Stimulated activated naive CD4-positive, alpha-beta T cell treated with Interleukin-2 at 50 U/mL for 16 hours (primary cell): ENCODE data around the gene NHP2.
"Not testable (repeated sequence)": the region's sequence is repeated elsewhere in the genome, so short reads cannot be mapped to it uniquely, and the experiment has no call there.

Experiments used
- DNase-seq: peaks from one replicate; lab custom pipeline; 2025; lab: John Stamatoyannopoulos, UW

Gene NHP2

DNA sequence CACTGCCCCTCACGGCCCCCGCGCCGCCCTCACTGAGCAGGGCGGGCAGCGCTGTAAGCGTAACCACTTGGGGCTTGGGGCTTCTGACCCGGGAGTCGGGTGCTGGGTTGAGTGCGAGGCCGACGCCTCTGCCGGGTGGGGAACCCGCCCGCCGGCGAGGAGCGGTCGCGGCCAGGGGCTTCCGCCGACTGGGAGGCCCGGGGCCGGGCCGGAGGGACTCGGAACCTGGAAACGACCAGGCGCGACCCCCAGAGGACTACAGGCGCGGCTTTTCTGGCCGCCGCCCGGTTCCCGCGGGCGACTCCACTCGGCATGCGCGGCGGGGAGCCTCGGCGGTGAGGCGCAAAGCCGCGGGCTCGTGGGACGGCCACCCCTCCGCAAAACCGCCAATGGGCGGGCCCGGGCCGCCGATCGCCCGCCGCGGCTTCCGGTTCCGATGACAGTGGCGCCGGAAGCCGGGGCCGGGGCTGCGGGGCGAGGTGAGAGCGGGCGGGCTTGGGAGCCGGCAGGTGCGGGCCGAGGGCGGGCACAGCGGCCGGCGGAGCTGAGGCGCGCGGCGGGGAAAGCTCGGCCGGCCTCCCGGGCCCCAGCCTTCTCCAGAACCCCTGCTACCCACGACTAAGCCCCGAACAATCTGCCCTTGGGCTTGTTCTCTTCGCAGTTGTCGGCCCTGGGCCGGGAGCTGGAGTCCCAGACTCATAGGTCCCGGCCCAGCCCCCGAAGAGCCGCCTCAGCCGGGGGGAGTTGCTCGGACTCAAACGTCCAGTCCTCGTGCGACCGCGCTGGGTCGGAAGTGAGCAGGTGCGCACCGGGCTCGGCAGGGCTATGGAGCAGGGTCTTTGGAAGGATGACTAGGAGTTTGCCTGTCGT is 22.9 kb downstream of the NHP2 start, which contains the start of gene RMND5B:
Gene RMND5B, plus strand, starts transcription at position 439 of the 870 bp plus-strand sequence. CDS start 7,106 bp downstream, outside the sequence.
- DNase-seq, result peak; percentile 77

DNA sequence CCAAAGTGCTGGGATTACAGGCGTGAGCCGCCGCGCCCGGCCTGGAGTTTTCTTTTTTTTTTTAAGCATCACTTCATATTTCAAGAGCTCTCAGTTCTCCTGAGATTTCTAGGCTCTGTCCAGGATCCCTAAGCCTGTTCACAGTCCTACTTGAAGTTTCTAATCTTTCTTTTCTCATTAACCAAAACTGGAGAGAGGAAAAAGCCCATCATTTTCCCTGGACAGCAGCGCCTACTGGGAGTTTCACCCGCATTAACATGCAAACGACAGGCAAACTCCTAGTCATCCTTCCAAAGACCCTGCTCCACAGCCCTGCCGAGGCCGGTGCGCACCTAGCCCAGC is 23.5 kb downstream of the NHP2 start:
- DNase-seq, result not testable (repeated sequence)

DNA sequence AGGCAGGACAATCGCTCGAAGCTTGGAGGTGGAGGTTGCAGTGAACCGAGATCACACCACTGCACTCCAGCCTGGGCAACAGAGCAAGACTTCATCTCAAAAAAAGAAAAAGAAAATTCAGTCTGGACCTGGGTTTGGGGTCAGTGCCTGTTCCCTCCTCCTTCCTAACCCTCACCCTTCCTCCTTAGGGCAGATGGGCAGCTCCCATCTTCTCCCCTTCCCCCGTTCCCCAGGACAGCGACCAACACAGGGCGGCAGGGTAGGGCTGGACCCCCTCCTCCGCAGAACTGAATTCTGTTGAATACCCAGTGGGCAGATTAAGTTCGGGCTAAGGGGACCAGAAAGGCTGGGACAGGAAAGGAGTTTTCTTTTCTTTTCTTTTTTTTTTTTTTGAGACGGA is 24.4 kb downstream of the NHP2 start:
- no peak for DNase-seq

DNA sequence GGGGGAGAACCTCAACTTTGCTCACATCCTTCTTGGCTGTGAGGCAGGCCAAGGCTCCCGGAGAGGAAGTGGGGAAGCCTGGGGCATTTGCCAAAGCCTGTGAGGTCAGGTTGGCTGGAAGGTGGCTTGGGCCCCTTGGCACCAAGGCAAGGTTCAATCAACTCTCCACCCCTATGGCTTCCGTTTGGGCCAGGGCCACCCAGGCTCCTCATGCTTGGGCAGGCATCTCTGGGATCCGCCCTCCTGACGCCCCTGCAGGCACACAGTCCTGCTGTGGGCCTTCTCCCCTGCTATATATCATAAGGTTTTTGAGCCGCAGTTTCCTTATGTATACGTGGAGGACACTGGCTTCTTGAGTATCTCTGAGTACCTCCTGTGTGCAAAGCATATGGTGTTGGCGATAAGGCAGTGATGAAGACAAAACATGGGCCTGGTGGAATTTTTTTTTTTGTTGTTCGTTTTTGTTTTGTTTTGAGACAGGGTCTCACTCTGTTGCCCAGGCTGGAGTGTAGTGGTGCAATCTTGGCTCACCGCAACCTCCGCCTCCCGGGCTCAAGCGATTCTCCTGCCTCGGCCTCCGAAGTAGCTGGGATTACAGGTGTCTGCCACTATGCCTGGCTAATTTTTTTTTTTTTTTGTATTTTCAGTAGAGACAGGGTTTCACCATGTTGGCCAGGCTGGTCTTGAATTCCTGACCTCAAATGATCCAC is 26.2 kb downstream of the NHP2 start:
- not testable (repeated sequence) for DNase-seq

DNA sequence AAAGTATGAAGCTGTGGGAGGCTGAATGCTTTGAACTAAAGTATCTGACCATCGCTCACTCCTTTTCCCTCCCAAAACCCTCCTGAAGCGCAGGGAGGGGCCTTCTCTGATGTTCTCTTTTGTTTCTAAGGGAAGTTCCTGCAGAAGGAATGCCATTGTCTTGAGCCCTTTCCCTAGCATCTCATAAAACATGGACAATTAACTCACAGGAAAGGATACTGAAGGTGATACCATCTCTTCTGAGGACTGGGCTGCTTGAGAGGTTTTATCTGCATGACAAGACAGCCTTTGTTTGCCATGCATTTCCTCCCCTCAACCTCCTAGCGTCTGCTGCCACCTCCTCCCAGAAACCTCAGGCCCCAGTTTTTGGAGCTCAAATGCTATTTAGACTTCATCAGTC is 27.1 kb downstream of the NHP2 start:
- no peak for DNase-seq

DNA sequence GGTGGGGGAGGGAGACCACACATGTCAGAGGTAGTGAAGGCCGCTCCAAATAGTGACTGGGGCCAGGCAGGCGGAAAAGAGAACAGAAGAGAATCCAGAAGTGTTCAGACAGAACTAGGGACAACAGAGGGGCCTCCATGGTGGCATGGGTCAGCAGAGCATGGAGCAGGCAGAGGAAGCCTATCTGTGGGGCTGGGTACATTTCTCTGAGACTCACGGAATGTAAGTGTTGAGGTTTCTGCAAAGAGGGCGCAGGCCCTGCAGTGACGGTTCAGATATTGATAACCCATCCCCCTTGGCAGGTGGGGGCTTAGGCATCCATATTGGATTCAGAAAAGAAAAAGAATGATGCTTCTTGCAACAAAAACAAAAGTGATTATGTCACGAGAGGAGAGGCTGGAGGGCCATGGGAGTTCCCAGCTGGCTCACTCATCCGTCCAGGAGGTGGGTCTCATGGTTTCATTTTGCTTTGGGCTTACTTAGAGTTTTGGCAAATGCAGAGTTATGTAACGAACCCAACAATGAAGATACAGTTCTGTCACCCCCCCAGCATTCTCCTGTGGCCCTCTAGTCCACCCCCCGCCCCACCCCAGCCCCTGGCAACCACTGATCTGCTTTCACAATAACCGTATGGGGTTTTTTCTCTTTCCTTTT is 28.3 kb downstream of the NHP2 start:
- DNase-seq, result no peak

DNA sequence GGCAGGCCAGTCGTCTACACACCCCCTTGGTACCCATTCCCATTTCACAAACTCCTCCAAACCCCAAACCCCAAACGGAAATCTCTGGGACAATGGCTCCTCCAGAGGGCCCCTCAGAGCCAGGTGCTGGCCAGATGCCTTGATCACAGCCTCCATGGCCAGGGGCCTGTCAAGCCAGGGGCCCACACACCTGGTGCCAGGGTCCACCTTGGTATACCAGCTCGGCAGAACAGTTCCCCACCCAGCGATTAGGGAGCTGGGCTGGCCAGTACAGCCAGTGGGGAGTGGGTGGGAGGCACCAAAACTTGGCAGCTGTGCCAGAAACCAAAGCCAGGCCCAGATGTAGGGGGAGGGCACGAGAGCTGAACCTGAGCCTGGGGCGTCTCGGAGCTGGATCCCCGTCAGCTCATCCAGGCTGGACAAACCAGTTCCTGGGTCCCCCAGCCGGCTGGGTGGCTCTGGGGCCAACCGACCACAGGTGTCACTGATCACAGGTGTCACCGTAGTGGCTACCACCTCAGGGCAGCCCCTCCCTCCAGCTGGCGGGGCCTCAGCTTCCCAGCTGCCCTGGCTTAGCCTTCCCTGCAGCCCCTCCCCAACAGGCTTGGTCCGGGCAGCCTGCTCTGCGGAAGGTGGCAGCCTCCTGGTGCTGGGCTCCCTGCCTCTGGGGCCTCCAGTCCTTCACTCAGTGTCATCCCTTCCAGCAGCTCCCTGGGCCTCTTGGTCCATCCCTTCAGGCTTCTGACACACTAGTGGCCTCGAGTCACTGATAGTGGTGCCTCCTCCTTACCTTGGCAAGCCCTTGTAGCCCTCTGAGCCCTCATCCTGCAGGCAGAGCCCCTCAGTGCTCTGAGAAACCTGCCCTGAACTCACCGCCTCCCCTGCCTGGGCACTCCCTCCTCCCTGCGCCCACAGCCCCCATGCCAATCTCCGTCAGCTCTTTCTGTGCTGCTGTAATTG is 29.4 kb downstream of the NHP2 start:
- DNase-seq, result no peak

DNA sequence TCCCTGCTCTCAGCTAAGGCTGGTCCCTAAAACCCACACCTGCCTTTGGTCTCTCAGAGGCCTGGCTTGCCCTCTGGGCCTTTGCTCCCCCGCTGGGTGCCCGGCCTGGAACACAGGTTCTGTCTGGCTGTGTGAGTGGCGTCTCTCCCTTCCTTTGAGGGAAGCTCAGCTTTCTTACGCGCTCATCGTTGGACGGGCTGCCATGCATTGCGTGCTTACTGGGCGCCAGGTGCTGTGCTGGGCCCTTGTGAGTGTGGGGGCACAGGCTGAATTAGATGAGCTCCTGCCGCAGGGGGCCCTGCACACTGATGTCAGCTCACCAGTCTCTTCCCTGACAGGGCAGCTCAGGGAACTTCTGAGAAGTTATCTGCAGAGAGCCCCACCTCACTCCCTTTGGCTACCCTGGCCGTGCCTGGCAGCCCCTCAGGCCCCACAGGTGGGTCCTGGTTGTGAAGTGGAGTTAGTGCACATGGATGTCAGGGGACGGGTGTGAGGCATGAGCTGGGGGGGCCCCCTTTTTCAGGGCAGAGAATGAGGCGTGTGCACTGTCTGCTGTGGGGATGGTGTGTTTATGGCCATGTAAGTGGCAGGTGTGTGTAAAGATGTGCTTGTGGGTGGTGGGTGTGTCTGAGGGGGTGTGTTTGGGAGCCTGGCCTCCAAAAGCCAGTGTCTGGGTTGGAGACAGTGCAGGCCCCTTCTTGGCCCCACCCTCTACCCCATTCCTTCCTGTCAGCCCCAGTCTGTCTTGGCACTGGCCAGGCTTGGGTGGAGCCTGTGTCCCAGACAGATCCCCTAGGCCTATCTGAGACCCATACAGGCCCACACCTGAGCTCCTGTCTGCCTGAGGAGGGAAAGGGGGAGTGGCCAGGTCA is 30.4 kb downstream of the NHP2 start:
- DNase-seq, result no peak

DNA sequence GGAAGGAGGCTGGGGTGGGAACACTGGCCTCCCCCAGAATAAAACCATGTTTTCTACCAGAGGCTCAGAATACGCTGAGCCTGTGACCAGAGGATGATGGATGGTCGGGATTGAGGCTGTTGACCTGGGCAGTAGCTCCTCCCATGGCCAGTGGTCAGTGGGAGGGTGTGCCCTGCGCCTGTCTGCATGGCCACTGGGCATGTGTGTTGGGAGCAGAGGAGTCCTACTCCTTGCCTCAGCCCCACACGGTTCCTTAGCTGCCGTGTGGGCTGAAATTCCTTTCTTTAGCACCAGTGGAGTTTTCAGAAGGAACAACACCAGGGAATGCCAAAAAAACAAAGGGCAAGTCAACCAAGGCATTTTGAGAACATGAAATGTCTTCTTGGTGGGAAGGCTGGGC is 31.3 kb downstream of the NHP2 start:
- DNase-seq, result no peak

DNA sequence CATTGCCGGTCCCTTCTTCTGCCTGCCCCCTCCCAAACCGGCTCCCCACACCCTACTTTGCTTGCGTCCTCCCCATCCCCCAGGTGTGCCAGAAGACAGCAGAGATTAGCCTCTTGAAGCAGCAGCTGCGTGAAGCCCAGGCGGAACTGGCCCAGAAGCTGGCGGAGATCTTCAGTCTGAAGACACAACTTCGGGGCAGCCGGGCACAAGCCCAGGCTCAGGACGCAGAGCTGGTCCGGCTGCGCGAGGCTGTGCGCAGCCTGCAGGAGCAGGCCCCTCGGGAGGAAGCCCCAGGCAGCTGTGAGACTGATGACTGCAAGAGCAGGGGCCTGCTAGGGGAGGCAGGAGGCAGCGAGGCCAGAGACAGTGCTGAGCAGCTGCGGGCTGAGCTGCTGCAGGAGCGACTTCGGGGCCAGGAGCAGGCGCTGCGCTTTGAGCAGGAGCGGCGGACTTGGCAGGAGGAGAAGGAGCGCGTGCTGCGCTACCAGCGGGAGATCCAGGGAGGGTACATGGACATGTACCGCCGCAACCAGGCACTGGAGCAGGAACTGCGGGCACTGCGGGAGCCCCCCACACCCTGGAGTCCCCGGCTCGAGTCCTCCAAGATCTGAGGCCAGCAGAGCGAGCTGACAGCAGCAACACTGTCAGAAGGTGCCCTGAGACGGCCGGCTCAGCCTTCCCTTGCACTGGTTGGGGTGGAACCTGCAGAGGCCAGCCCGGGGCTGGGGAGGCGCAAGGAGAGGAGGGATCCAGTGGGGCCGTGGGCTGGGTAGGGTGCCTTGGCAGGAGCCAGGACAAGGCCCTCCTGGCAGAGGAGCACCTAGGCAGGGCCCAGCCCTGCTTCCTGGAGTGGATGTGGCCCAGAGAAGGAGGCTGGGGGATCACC is 32.1 kb downstream of the NHP2 start:
- DNase-seq, result no peak

DNA sequence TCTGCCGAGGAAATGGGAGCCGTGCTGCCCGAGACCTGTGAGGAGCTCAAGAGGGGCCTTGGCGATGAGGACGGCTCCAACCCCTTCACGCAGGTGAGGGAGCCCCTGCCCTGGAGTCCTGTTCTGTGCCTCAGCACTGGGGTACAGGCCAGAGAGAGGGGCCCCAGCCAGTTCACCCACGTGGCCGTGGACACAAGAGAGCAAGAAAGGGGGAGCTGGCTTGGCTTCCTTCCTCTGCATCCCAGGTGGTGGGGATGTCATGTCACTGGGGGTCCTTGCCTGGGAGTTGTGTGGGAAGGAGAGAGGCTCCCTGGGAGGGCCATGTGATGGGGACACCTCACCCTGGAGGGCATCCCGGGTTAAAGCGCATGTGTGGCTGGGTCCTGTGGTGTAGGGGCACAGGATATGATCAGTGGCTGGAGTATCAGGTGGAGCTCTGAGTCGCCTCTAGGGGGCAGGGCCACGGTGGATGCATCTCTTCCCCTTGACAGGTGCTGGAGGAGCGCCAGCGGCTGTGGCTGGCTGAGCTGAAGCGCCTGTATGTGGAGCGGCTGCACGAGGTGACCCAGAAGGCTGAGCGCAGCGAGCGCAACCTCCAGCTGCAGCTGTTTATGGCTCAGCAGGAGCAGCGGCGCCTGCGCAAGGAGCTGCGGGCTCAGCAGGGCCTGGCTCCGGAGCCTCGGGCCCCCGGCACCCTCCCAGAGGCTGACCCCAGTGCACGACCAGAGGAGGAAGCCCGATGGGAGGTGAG is 32.9 kb downstream of the NHP2 start:
- DNase-seq, result peak; percentile 74

DNA sequence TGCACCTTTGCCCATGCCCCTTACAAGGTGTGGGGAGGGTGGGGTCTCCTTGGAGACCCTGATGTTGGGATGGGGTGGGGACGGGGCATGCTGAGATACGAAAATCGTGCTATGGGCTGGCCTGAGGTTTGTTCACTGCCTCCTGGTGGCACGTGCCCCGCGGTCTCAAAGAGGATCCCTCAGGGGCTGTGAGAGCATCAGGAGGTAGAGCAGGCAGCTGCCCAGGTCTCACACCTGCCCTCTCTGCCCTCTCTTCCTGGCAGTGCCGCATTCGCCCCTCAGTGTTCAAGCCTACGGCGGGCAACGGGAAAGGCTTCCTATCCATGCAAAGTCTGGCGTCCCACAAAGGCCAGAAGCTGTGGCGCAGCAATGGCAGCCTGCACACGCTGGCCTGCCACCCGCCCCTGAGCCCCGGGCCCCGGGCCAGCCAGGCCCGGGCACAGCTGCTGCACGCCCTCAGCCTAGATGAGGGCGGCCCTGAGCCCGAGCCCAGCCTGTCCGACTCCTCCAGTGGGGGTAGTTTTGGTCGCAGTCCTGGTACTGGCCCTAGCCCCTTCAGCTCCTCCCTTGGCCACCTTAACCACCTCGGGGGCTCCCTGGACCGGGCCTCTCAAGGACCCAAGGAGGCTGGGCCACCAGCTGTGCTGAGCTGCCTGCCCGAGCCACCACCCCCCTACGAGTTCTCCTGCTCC is 33.6 kb downstream of the NHP2 start:
- no peak for DNase-seq

DNA sequence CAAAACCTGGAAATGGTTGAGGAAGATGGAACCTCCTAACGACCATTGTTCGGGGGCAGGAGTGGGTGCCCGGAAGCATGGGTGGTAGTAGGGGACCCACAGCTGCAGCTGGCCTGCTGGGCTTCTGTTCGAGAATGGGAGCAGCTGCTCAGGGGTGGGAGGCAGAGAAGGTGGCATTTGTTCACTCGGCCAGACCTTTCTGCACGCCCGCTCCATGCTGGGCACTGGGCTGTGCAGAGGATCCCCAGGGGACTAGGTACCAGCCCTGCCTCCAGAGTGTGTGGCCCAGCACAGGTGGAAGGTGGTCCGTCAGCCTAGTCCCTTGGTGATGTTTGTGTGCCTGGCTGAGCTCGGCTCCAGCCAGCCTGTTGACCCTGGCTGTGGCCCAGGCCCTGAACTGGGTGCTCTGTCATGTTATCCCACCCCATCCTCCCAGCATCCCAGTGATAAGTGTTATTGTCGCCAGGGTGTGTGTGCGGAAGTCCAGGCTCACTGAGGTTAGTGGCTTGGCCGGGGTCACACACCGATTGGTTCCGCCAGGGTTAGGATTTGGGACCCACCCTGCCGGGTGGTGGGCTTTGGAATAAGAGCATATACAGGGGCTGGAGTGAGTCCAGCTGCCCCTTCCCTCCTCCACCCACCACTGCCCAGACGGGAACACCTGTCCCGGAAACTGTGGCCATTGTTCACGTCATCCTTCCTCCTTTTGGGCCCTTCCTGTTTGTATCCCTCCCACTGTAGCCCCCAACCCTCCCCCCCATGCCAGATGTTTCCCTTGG is 35.6 kb downstream of the NHP2 start:
- no peak for DNase-seq

DNA sequence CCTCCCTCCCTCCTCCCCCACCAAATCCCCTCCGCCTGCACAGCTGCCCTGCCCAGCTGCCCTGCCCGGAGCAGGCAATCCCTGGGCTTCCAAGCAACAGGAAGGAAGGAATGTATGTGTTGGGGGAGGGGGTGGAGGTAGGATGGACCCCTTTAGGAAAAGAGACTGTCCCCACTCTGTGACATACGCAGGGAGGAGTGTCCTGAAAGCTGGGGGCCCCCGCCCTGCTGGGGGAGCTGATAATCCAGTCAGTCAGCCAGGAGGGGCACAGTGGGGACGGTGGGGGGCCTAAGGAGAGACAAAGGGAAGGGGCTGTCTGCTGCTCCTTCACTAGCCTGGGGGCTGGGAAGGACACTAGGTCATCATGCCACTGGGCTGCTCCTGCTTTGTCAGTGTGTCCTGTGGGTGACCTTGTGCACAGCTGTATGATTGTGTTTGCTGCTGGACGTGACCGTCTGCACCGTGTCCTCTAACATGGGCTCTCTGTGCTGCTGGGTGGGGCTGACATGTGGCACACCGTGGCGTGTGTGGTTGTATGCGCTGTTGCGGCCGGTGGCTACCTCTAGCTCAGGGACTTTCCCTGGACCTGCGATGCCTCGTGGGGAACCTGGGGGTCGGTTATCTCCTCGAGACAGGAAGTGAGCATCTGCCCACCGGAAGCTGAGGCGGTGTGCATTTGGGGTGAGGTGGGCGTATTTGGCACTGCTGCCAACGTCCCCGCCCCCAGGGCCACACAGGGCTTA is 37.4 kb downstream of the NHP2 start:
- DNase-seq, result peak; percentile 66

DNA sequence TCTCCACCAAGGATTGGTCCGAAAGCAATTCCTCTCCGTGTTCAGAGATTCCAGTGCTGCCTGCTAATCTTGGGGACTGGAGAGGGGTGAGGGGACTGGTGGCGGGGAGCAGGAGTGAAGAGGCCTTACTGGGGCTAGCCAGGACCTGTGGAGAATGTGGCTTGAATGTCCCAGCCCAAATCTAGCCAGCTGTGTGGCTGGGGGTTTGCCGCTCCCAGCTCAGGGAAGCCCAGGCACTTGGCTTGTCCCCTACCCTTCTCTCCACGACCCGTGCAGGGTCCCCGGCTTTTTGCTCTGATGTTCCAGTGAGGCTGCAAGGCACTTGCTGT is 37.9 kb downstream of the NHP2 start:
- no peak for DNase-seq

DNA sequence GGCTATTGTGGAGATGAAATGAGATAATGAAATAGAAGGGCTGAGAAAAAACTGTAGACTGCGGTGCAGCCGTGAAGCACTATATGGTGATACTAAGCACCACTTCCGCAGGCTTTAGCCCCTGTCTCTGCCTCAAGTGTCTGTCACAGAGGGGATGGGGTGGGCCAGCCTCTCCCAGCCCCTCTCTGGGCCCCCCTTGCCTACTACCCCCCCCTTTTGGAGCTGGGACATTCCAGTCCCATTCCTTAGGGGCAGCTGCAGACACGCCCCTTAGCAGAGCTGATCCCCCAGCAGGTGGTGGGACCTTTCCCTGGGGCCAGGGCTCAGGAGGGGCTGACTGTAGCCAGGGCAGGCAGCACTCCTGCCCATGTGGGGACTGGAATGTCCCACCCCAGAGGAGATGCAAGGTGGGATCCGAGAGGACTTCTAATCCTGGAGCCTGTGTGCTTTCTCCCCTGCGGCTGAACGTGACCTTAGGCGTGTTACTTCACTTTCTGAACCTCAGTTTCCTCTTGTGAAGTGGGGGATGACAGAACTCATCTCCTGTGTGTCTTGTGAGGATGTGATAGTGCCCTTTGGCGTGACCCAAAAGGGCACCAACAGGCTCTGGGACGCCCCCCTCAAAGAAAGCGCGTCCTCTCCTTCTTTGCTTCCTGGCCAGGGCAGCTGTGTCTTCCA is 38.4 kb downstream of the NHP2 start:
- no peak for DNase-seq
